Epithelial cell of prostate (primary cell): Measurements from ENCODE around the gene CDX4.
"Not testable (repeated sequence)": the region's sequence is repeated elsewhere in the genome, so short reads cannot be mapped to it uniquely, and the experiment has no call there.

Experiments
- DNase-seq: peaks from one replicate; pipeline ENCODE4 v3.0.0-alpha.2; 2011; ENCODE audit warnings: low read depth, low spot score
- H3K27ac ChIP-seq: fragments of 450-650 bp; 2 replicates; pipeline ENCODE4 v1.5.1; 2017; ENCODE audit warnings: mild to moderate bottlenecking

Gene CDX4, protein sequence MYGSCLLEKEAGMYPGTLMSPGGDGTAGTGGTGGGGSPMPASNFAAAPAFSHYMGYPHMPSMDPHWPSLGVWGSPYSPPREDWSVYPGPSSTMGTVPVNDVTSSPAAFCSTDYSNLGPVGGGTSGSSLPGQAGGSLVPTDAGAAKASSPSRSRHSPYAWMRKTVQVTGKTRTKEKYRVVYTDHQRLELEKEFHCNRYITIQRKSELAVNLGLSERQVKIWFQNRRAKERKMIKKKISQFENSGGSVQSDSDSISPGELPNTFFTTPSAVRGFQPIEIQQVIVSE

DNA sequence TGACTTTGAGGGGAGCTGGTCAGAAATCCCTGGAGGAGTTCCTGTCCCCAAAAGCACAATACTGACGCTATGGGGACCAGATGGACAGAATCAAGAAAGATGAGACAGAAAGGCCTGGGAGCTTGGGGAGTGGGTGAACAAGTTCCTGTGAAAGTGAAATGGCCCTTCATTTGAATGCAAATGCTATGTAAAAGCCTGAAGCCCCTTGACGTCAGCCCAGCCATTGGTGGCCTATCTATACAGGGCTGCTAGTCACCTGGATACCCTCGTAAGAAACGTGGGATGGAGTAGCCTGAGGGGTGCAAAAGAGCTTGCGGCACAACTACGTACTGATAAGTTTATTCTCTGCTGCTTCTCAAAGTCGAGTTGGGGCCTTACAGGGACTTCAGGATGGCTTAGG is at the start of gene CDX4:
Gene CDX4, plus strand, starts transcription at position 223 of the 400 bp plus-strand sequence. CDS start 201 bp downstream, outside the sequence.
- DNase-seq: no peak
- H3K27ac ChIP-seq: no peak within 1 kb of the TSS

DNA sequence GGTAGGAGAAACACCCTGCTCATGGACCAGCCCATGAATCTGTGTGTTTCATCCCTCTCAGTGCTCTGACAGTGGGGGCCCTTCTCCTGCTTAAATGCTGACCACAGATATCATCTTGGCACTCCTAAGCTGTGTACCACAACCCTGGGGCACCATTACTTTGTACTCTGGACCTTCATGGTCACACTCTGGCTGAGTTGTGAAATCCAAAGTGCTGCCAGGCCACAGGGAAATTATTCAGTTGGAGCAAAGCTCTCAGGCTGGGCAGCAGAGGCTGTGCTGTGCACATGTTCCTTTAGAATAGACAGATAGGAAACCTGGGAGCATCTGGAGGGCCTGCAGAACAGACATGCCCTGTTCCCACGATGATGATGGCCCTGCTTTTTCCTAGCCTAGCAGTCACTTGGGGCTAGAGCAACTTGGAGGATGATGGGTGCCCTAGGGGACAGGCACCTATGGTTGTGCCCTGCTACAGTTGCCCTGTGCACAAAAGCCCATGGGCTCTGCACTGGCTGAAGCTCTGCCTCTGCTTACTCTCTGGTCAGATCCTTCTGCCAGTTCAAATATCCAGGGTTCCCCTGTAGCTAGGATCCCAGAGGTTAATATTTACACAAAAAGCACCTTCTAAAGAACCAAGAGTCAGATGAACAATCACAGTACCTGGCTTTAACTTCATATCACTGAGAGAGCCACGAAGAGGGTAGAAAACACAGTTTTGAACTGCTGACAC is 48.5 kb upstream of the CDX4 start:
- H3K27ac ChIP-seq: no peak overlapping the region
- DNase-seq: no peak

DNA sequence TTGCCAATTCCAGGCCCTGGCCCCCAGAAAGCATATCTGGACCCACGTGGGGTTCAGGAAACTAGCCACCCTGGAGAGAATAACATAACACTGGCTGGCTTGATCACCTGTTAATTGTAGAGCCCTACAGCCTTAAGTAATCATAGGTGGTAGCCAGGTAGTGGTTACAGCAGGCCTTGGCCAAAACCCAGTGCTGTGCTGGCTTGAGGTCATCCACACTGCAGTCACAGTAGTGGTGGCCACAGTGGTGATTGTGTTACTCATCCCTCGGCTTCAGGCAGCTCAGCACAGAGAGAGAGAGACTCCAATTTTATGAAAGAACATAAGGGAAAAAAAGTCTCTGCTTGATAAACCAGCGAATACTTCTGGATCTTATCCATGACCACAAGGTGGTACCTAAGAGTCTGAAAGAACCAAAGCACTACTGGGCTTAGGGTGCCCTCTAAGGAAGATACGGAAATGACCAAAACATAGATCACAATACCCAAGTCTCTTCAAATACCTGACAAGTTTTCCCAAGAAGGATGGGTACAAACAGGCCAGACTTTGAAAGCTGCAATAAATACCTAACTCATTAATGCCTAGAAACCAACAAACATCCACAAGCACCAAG is 46.6 kb upstream of the CDX4 start:
- no peak overlapping the region for H3K27ac ChIP-seq
- no peak for DNase-seq

DNA sequence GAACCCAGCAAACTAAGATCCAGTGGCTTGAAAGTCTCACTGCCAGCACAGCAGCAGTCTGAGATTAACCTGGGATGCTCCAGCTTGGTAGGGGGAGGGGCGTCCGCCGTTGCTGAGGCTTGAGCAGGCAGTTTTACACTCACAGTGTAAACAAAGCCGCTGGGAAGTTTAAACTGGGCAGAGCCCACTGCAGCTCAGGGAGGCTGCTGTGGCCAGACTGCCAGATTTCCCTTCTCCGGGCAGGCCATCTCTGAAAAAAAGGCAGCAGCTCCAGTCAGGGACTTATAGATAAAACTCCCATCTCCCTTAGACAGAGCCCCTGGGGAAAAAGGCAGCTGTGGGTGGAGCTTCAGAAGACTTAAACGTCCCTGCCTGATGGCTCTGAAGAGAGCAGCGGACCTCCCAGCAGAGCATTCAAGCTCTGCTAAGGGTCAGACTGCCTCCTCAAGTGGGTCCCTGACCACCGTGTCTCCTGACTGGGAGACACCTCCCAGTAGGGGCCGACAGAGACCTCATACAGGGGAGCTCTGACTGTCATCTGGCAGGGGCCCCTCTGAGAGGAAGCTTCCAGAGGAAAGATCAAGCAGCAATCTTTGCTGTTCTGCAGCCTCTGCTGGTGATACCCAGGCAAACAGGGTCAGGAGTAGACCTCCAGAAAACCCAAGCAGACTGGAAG is 45.1 kb upstream of the CDX4 start:
- H3K27ac ChIP-seq: no peak overlapping the region
- no peak for DNase-seq

DNA sequence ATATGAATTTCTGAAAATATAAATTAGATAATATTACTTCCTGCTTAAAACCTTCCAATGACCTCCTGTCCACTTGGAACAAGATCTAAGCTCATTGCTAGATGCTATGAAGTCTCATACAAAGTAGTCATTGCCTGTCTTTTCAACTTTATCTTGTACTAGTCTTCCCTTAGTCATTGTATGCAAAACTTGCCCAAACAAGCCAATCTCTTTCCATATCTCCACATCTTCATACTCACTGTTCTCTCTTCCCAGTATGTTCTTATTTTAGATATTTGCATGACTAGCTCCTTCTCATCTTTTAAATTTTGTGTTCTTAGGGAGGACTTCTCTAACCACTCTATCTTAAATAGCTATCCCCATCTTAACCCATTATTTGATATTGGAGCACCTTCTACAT is 33.9 kb upstream of the CDX4 start:
- no peak overlapping the region for H3K27ac ChIP-seq
- DNase-seq: peak; percentile 31

DNA sequence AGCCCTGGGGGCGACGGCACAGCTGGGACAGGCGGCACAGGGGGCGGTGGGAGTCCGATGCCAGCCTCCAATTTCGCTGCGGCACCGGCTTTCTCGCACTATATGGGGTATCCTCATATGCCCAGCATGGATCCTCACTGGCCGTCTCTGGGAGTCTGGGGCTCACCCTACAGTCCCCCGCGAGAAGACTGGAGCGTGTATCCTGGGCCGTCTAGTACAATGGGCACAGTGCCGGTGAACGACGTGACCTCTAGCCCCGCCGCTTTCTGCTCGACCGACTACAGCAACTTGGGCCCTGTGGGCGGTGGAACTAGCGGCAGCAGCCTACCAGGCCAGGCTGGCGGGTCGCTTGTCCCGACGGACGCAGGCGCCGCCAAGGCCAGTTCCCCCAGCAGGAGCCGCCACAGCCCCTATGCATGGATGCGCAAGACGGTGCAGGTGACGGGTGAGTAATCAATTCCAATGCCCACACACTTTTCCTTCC is 500 bp downstream of the CDX4 start:
- H3K27ac ChIP-seq: no peak overlapping the region
- DNase-seq: no peak

DNA sequence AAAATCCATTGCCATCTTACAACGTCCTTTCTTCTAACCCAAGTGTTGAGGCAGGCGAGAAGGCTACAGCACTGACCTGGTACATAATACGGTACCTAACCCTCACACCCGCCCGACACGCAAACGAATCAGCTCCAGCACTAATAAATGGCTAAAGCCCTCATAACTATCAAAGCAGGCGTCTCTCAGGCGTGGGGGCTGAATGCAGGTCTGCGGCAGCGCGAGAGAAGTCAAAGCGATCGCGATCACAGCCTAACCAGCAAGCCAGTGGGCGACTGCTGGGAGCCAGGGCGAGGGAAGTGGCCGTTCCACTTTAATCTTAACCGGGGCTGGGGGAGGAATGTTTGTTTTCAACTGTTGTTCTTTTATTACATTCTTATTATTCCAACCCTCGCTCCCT is 1.5 kb downstream of the CDX4 start:
- DNase-seq: no peak
- no peak overlapping the region for H3K27ac ChIP-seq

DNA sequence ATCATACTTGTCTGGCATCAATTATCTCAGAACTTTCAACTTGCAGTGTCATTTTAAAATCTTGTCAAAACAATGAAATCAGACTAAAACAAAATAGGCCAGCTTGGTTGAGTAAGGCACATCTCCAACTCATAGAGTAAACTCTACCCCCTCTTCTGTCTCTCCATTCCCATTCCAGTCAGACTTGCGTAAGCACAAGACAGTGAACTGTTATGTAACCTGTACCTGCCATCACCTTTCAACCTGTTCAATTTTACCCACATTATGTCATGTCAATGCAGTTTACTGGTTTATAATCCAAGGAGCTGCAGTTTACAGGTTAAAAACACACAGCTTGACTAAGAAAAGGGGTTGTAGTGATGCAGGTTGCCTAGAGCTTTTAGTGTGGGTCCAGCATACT is 8.3 kb downstream of the CDX4 start:
- H3K27ac ChIP-seq: no peak overlapping the region

DNA sequence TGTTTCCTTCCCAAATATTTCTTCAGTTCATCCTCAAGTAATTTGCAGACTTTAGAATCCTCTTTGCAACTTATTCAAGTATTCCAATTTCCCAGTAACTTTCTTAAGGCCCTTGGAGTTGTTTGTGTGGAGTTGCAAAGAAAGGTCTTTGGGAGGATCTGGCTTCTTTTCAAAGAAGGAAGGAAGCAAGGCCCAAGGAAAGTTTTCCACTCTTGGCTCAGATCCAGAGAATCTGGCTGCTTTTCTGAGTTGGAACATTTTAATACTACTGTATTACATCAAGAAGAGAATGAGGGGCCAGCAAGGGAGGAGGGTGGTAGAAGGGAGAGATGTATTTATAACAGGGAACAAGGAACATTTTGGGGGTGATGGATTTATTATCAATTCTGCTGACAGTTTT is 10.5 kb downstream of the CDX4 start:
- no peak overlapping the region for H3K27ac ChIP-seq
- DNase-seq: no peak

More for the DNA sequence above, 8.3 kb downstream of the CDX4 start:
- DNase-seq: no peak

DNA sequence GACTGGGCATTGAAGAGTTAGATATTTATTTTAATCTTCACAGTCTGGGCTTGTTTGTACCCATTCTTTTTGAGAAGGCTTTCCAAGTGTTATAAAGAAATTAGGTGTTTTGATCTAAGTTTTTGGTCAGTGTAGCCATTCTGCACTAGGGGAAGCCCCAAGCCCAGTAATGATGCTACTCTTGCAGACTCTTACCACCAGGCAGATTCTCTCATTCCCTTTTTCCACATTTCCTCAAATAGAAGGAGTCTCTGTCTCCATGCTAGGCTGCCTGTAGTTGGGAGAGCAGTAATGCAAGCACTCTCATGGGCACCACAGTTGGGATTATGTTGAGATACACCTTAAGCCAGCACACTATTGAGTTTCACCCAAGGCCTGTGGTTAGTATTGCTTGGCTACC is 21.5 kb downstream of the CDX4 start:
- DNase-seq: no peak
- no peak overlapping the region for H3K27ac ChIP-seq

DNA sequence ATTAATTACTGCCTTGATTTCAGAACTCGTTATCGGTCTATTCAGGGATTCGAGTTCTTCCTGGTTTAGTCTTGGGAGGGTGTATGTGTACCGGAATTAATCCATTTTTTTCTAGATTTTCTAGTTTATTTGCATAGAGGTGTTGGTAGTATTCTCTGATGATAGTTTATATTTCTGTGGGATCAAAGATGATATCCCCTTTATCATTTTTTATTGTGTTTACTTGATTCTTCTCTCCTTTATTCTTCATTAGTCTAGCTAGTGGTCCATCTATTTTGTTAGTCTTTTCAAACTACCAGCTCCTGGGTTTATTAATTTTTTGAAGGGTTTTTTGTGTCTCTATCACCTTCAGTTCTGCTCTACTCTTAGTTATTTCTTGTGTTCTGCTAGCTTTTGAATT is 32.1 kb downstream of the CDX4 start:
- DNase-seq: no peak
- H3K27ac ChIP-seq: no peak overlapping the region

DNA sequence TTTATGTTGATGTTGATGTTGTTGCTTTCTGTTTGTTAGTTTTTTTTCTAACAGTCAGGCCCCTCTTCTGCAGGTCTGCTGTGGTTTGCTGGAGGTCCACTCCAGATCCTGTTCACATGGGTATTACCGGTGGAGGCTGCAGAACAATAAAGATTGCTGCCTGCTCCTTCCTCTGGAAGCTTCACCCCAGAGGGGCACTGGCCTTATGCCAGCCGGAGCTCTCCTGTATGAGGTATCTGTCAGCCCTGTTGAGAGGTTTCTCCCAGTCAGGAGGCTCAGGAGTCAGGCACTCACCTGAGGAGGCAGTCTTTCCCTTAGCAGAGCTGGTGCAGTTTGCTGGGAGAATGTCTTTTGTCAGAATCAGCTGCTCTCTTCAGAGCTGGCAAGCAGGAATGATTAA is 34.7 kb downstream of the CDX4 start:
- no peak for DNase-seq

DNA sequence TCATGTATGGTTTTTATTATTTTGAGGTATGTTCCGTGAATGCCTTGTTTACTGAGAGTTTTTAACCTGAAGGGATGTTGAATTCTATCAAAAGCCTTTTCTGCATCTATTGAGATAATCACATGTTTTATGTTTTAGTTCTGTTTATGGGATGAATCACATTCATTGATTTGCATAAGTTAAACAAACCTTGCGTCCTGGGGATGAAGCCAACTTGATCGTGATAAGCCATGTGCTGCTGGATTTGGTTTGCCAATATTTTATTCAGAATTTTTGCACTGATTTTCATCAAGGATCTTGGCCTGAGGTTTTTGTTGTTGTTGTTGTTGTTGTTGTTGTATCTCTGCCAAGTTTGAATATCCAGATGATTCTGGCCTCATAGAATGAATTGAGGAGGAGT is 43.8 kb downstream of the CDX4 start:
- no peak overlapping the region for H3K27ac ChIP-seq
- no peak for DNase-seq

More for the DNA sequence above, 34.7 kb downstream of the CDX4 start:
- no peak overlapping the region for H3K27ac ChIP-seq

DNA sequence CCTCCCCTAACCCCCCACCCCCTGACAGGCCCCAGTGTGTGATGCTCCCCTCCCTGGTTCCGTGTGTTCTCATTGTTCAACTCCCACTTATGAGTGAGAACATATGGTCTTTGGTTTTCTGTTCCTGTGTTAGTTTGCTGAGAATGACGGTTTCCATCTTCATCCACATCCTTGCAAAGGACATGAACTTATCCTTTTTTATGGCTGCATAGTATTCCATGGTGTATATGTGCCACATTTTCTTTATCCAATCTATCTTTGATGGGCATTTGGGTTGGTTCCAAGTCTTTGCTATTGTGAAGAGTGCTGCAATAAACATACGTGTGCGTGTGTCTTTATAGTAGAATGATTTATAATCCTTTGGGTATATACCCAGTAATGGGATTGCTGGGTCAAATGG is 45.3 kb downstream of the CDX4 start:
- not testable (repeated sequence) for H3K27ac ChIP-seq, DNase-seq
